OCI-LY1 (cell line): ENCODE results near the gene ST3GAL4.

ENCODE experiments used
- H2AFZ ChIP-seq: fragments of 200-600 bp; sonication (generic), shearing (Covaris generic); 2 replicates; pipeline ENCODE4 v1.6.0; 2014; ENCODE audit warnings: antibody characterized with exemption, mild to moderate bottlenecking, low read length
- H3F3A ChIP-seq: fragments of 200-600 bp; sonication (generic), shearing (Covaris generic); 2 replicates; pipeline ENCODE4 v1.6.0; 2014; ENCODE audit warnings: mild to moderate bottlenecking, antibody characterized with exemption, low read length, moderate library complexity; ENCODE audit not compliant: insufficient read depth
- H3K27ac ChIP-seq: fragments of 200-600 bp; sonication (generic); 2 replicates; pipeline ENCODE4 v1.5.1; 2014; ENCODE audit warnings: low read length, mixed run types, mild to moderate bottlenecking, low read depth; ENCODE audit not compliant: poor library complexity, severe bottlenecking
- H3K27me3 ChIP-seq: fragments of 200-600 bp; sonication (generic); 2 replicates; pipeline ENCODE4 v1.6.0; 2014; ENCODE audit warnings: antibody characterized with exemption, mild to moderate bottlenecking, low read length, moderate library complexity; ENCODE audit not compliant: insufficient read depth
- H3K36me3 ChIP-seq: fragments of 200-600 bp; sonication (generic); 2 replicates; pipeline ENCODE4 v1.6.1; 2014; ENCODE audit warnings: mild to moderate bottlenecking, antibody characterized with exemption, low read length, moderate library complexity, mixed read lengths; ENCODE audit not compliant: insufficient read depth
- H3K4me1 ChIP-seq: fragments of 200-600 bp; sonication (generic); 2 replicates; pipeline ENCODE4 v1.5.1; 2014; ENCODE audit warnings: mild to moderate bottlenecking, low read length, moderate library complexity; ENCODE audit not compliant: insufficient read depth, severe bottlenecking
- H3K4me2 ChIP-seq: fragments of 200-600 bp; sonication (generic), shearing (Covaris generic); 2 replicates; pipeline ENCODE4 v1.6.1; 2014; ENCODE audit warnings: low read length
- H3K4me3 ChIP-seq: fragments of 200-600 bp; sonication (generic); 2 replicates; pipeline ENCODE4 v1.5.1; 2014; ENCODE audit warnings: low read length, low read depth, mild to moderate bottlenecking, mixed read lengths; ENCODE audit not compliant: poor library complexity, severe bottlenecking
- H3K79me2 ChIP-seq: fragments of 200-600 bp; shearing (Covaris generic); 2 replicates; pipeline ENCODE4 v1.6.1; 2016; ENCODE audit warnings: mixed run types, low read length, mixed read lengths; ENCODE audit not compliant: insufficient read depth
- H3K9ac ChIP-seq: fragments of 200-600 bp; sonication (generic), shearing (Covaris generic); 2 replicates; pipeline ENCODE4 v1.6.1; 2014; ENCODE audit warnings: mild to moderate bottlenecking, low read length, mixed read lengths
- H3K9me2 ChIP-seq: fragments of 200-600 bp; sonication (generic), shearing (Covaris generic); 2 replicates; pipeline ENCODE4 v1.6.1; 2014; ENCODE audit warnings: low read depth, mild to moderate bottlenecking, low read length, mixed read lengths
- H3K9me3 ChIP-seq: fragments of 200-600 bp; shearing (Covaris generic); 2 replicates; pipeline ENCODE4 v1.6.1; 2014; ENCODE audit warnings: low read length, mixed read lengths
- H4K20me1 ChIP-seq: fragments of 200-600 bp; sonication (generic), shearing (Covaris generic); 2 replicates; pipeline ENCODE4 v1.6.0; 2016; ENCODE audit warnings: mild to moderate bottlenecking, low read length; ENCODE audit not compliant: insufficient read depth
- CTCF ChIP-seq: fragments of 200-600 bp; sonication (generic), shearing (Covaris generic); IDR thresholded peaks from 2 replicates; pipeline ENCODE4 v1.5.1; 2017; ENCODE audit warnings: mild to moderate bottlenecking, antibody characterized with exemption, low read length, moderate library complexity, mixed read lengths
- EZH2 ChIP-seq: fragments of 200-600 bp; sonication (generic), shearing (Covaris generic); IDR thresholded peaks from 2 replicates; pipeline ENCODE4 v1.8.0; 2017; ENCODE audit warnings: borderline replicate concordance, mixed run types, mild to moderate bottlenecking, antibody characterized with exemption, low read length, moderate library complexity, mixed read lengths

The ST3GAL4 gene

GRCh38 chr11:126450806-126451205 lies 95.3 kb downstream of the ST3GAL4 start:
- Histone ChIP-seq H3K79me2 (no peaks in the 10 kb centered on the region), H3K27ac (no peak overlapping the region), H3K4me1 (no peaks in the 10 kb centered on the region), H3K9me2 (no peaks in the 10 kb centered on the region), H3K27me3 (no peaks in the 10 kb centered on the region), H3F3A (no peaks in the 10 kb centered on the region), H4K20me1 (no peaks in the 10 kb centered on the region), H3K4me2 (no peak overlapping the region), H3K9me3 (no peaks in the 10 kb centered on the region), H3K9ac (no peak overlapping the region), H3K4me3 (no peak overlapping the region), H3K36me3 (no peaks in the 10 kb centered on the region), H2AFZ (no peak overlapping the region)
- no peak for TF ChIP-seq CTCF
- TF ChIP-seq EZH2: no peak

GRCh38 chr11:126451211-126451802 lies 95.8 kb downstream of the ST3GAL4 start:
- Histone ChIP-seq H3K9me2 (no peaks in the 10 kb centered on the region), H3K4me3 (no peak overlapping the region), H3K4me1 (no peaks in the 10 kb centered on the region), H3K9me3 (no peaks in the 10 kb centered on the region), H4K20me1 (no peaks in the 10 kb centered on the region), H3F3A (no peaks in the 10 kb centered on the region), H3K9ac (no peak overlapping the region), H3K4me2 (no peak overlapping the region), H3K27ac (no peak overlapping the region), H2AFZ (no peak overlapping the region), H3K27me3 (no peaks in the 10 kb centered on the region), H3K79me2 (no peaks in the 10 kb centered on the region), H3K36me3 (no peaks in the 10 kb centered on the region)
- TF ChIP-seq CTCF (no peak), EZH2 (no peak)

- H3K4me1 ChIP-seq: no peaks in the 10 kb centered on the region
- H3F3A ChIP-seq: no peaks in the 10 kb centered on the region
- H3K36me3 ChIP-seq: no peaks in the 10 kb centered on the region
- no peaks in the 10 kb centered on the region for H3K9me2 ChIP-seq
- H3K4me2 ChIP-seq: no peak overlapping the region
- no peaks in the 10 kb centered on the region for H3K9me3 ChIP-seq
- H3K4me3 ChIP-seq: no peak overlapping the region
- H3K9ac ChIP-seq: no peak overlapping the region
- H3K27me3 ChIP-seq: no peaks in the 10 kb centered on the region
- no peak overlapping the region for H3K27ac ChIP-seq
- H2AFZ ChIP-seq: no peak overlapping the region
- no peaks in the 10 kb centered on the region for H3K79me2 ChIP-seq
- TF ChIP-seq CTCF (no peak), EZH2 (no peak)
- H4K20me1 ChIP-seq: no peaks in the 10 kb centered on the region
Measured at GRCh38 chr11:126452241-126453101, 97.0 kb downstream of the ST3GAL4 start.
